Ovary (tissue), 3 donors: ENCODE data around the gene VPS26A.

Experiments used
- CTCF ChIP-seq, 3 donors: fragments of 450-650 bp in 2 of 3; fragments of 200-600 bp in 1 of 3; IDR thresholded peaks; one replicate each; pipeline versions ENCODE4 v1.5.1 to v1.8.0; 2016 to 2022; ENCODE audit warnings: antibody characterized with exemption in 3 of 3, mild to moderate bottlenecking in 1 of 3
- EP300 ChIP-seq: sonication (generic); formaldehyde crosslinking; IDR thresholded peaks from one replicate; pipeline ENCODE4 v1.6.1; 2017; ENCODE audit warnings: antibody characterized with exemption
- POLR2A ChIP-seq: fragments of 450-650 bp; IDR thresholded peaks from one replicate; pipeline ENCODE4 v1.6.1; 2017; ENCODE audit warnings: antibody characterized with exemption, mild to moderate bottlenecking, moderate library complexity
- donor health status: DM: no; HTN: no; CAD: no.

- TF ChIP-seq EP300: no peak
- no peak for TF ChIP-seq CTCF (IDR thresholded peaks at IDR 0.05)
- no peak for TF ChIP-seq POLR2A
These were observed 35.0 kb upstream of the VPS26A start for GRCh38 chr10:69088801-69089501.
